ENCODE data around the gene MSI2. TPM values are rescaled to one million over a fixed set of nuclear protein-coding genes. Genes with fewer than 3 reads are reported as not detected.

The MSI2 gene
- total RNA-seq, 1 donor from 2014 or later = 21.1 TPM

- H3K27me3 ChIP-seq (ENCODE audit: control insufficient read depth, insufficient read depth, low read length) = no peaks in the 10 kb centered on the region
- TF ChIP-seq CTCF (IDR thresholded peaks at IDR 0.05; ENCODE audit: insufficient read depth, low read length, severe bottlenecking) = no peak
- DNase-seq (ENCODE audit: low read depth) = no peak
- peaks cover 1% of the 10 kb centered on the region for H3K36me3 ChIP-seq (ENCODE audit: control insufficient read depth, insufficient read depth, low read length)
- FAIRE-seq = no peak
- no peak overlapping the region for H3K4me3 ChIP-seq (ENCODE audit: low read depth, low read length)
Observed at GRCh38 chr17:57513569-57513968, 257.2 kb downstream of the MSI2 start.

GRCh38 chr17:57514614-57515013 lies 258.3 kb downstream of the MSI2 start:
- Histone ChIP-seq H3K27me3 (ENCODE audit: control insufficient read depth, insufficient read depth, low read length) (no peaks in the 10 kb centered on the region), H3K36me3 (ENCODE audit: control insufficient read depth, insufficient read depth, low read length) (no peaks in the 10 kb centered on the region), H3K4me3 (ENCODE audit: low read depth, low read length) (no peak overlapping the region)
- DNase-seq (ENCODE audit: low read depth) = peak; percentile 37
- FAIRE-seq = no peak
- TF ChIP-seq CTCF (IDR thresholded peaks at IDR 0.05; ENCODE audit: insufficient read depth, low read length, severe bottlenecking) = no peak

GRCh38 chr17:57515662-57516211 lies 259.4 kb downstream of the MSI2 start:
- FAIRE-seq = no peak
- DNase-seq (ENCODE audit: low read depth) = no peak
- no peak overlapping the region for H3K4me3 ChIP-seq (ENCODE audit: low read depth, low read length)
- H3K36me3 ChIP-seq (ENCODE audit: control insufficient read depth, insufficient read depth, low read length) = no peaks in the 10 kb centered on the region
- H3K27me3 ChIP-seq (ENCODE audit: control insufficient read depth, insufficient read depth, low read length) = no peaks in the 10 kb centered on the region
- no peak for TF ChIP-seq CTCF (IDR thresholded peaks at IDR 0.05; ENCODE audit: insufficient read depth, low read length, severe bottlenecking)

- Histone ChIP-seq H3K4me3 (ENCODE audit: low read depth, low read length) (no peak overlapping the region), H3K36me3 (ENCODE audit: control insufficient read depth, insufficient read depth, low read length) (no peaks in the 10 kb centered on the region), H3K27me3 (ENCODE audit: control insufficient read depth, insufficient read depth, low read length) (no peaks in the 10 kb centered on the region)
- no peak for DNase-seq (ENCODE audit: low read depth)
- FAIRE-seq = no peak
- TF ChIP-seq CTCF (IDR thresholded peaks at IDR 0.05; ENCODE audit: insufficient read depth, low read length, severe bottlenecking) = no peak
Observed at GRCh38 chr17:57516290-57517230, 260.2 kb downstream of the MSI2 start.

- Histone ChIP-seq H3K27me3 (ENCODE audit: control insufficient read depth, insufficient read depth, low read length) (no peaks in the 10 kb centered on the region), H3K4me3 (ENCODE audit: low read depth, low read length) (no peak overlapping the region), H3K36me3 (ENCODE audit: control insufficient read depth, insufficient read depth, low read length) (no peaks in the 10 kb centered on the region)
- TF ChIP-seq CTCF (IDR thresholded peaks at IDR 0.05; ENCODE audit: insufficient read depth, low read length, severe bottlenecking) = no peak
- DNase-seq (ENCODE audit: low read depth) = no peak
- FAIRE-seq = no peak
Observed at GRCh38 chr17:57517273-57517631, 260.9 kb downstream of the MSI2 start.

All from bronchial epithelial cell (primary cell).